Upper lobe of left lung (tissue), 4 donors: Measurements from ENCODE around the gene BID.

Experiments used
- POLR2A ChIP-seq, 4 donors: fragments of 450-650 bp; IDR thresholded peaks; one replicate each; pipeline ENCODE4 v1.5.1; 2016 to 2017; ENCODE audit warnings: antibody characterized with exemption in 4 of 4, mild to moderate bottlenecking in 2 of 4
- TF ChIP-seq, protein P1 (sequence below), 6 experiments: fragments of 450-650 bp in 4 of 6; fragments of 200-600 bp in 2 of 6; sonication (generic) in 2 of 6; IDR thresholded peaks; one replicate each; pipeline ENCODE4 v1.5.1; 2016 to 2019; ENCODE audit warnings: antibody characterized with exemption in 6 of 6

DNA sequence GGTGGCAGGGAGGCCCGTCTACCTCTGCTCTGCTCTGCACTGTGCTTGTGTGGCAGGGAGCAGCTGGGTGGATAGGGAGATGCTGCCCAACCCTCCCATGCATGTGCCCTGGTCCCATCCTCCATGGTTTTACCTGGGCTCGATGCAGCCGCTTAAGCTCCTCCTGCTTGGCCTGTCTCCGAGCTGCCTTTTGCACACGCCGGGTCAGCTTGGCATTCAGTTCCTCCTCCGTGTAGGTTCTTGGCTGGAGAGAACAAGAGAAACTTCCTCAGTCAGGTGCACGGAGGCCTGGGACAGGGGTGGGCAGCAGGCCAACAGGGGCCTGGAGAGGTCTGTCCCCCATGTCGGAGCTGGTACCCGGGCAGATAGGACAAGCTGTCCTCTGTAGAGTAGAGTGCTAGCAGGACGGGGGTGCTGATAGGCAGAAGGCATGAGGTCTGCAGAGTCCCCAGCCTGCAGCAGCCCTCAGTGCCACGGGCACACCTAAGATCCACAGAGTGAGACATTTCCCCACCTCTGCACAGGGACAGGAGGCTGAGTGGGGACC, 36.4 kb upstream of the BID start:
- TF ChIP-seq, protein P1, sequence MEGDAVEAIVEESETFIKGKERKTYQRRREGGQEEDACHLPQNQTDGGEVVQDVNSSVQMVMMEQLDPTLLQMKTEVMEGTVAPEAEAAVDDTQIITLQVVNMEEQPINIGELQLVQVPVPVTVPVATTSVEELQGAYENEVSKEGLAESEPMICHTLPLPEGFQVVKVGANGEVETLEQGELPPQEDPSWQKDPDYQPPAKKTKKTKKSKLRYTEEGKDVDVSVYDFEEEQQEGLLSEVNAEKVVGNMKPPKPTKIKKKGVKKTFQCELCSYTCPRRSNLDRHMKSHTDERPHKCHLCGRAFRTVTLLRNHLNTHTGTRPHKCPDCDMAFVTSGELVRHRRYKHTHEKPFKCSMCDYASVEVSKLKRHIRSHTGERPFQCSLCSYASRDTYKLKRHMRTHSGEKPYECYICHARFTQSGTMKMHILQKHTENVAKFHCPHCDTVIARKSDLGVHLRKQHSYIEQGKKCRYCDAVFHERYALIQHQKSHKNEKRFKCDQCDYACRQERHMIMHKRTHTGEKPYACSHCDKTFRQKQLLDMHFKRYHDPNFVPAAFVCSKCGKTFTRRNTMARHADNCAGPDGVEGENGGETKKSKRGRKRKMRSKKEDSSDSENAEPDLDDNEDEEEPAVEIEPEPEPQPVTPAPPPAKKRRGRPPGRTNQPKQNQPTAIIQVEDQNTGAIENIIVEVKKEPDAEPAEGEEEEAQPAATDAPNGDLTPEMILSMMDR (IDR thresholded peaks at IDR 0.05): no peak
- no peak for TF ChIP-seq POLR2A (IDR thresholded peaks at IDR 0.05)
